Activated naive CD8-positive, alpha-beta T cell (primary cell): ENCODE data around the gene ZNF32.

Experiments used
- H3K27ac Mint-ChIP-seq: one replicate; pipeline ENCODE4 v1.8.0; 2021; ENCODE audit warnings: mixed read lengths
- H3K27me3 Mint-ChIP-seq: one replicate; pipeline ENCODE4 v1.8.0; 2021; ENCODE audit warnings: mixed read lengths
- H3K36me3 Mint-ChIP-seq: one replicate; pipeline ENCODE4 v1.8.0; 2021; ENCODE audit warnings: mixed read lengths
- H3K4me1 Mint-ChIP-seq: one replicate; pipeline ENCODE4 v1.8.0; 2021; ENCODE audit warnings: low read depth, mixed read lengths
- H3K4me3 Mint-ChIP-seq: one replicate; pipeline ENCODE4 v1.8.0; 2021; ENCODE audit warnings: mild to moderate bottlenecking, mixed read lengths
- H3K9me3 Mint-ChIP-seq: one replicate; pipeline ENCODE4 v1.8.0; 2021; ENCODE audit warnings: low read depth, mixed read lengths

Gene ZNF32

GRCh38 chr10:43686414-43686813 lies 37.7 kb upstream of the ZNF32 start:
- Mint-ChIP-seq H3K4me3 (no peak overlapping the region), H3K9me3 (no peaks in the 10 kb centered on the region), H3K27me3 (peaks cover 19% of the 10 kb centered on the region), H3K4me1 (peaks cover 7% of the 10 kb centered on the region), H3K27ac (no peak overlapping the region), H3K36me3 (no peaks in the 10 kb centered on the region)

- Mint-ChIP-seq H3K27ac (no peak overlapping the region), H3K36me3 (no peaks in the 10 kb centered on the region), H3K9me3 (no peaks in the 10 kb centered on the region), H3K4me1 (peaks cover 7% of the 10 kb centered on the region), H3K4me3 (no peak overlapping the region), H3K27me3 (peaks cover 16% of the 10 kb centered on the region)
Observed at GRCh38 chr10:43685744-43686143, 37.1 kb upstream of the ZNF32 start.

- no peaks in the 10 kb centered on the region for H3K36me3 Mint-ChIP-seq
- H3K4me3 Mint-ChIP-seq, result no peak overlapping the region
- H3K27ac Mint-ChIP-seq, result no peak overlapping the region
- no peaks in the 10 kb centered on the region for H3K9me3 Mint-ChIP-seq
- peaks cover 18% of the 10 kb centered on the region for H3K27me3 Mint-ChIP-seq
- H3K4me1 Mint-ChIP-seq, result peaks cover 4% of the 10 kb centered on the region
Observed at GRCh38 chr10:43684292-43684559, 35.5 kb upstream of the ZNF32 start.

- H3K27me3 Mint-ChIP-seq, result peaks cover 20% of the 10 kb centered on the region
- no peaks in the 10 kb centered on the region for H3K36me3 Mint-ChIP-seq
- H3K4me3 Mint-ChIP-seq, result no peak overlapping the region
- no peak overlapping the region for H3K27ac Mint-ChIP-seq
- no peaks in the 10 kb centered on the region for H3K9me3 Mint-ChIP-seq
- H3K4me1 Mint-ChIP-seq, result peaks cover 4% of the 10 kb centered on the region
Observed at GRCh38 chr10:43683451-43684291, 35.0 kb upstream of the ZNF32 start.

- peaks cover 22% of the 10 kb centered on the region for H3K27me3 Mint-ChIP-seq
- no peak overlapping the region for H3K4me3 Mint-ChIP-seq
- no peak overlapping the region for H3K27ac Mint-ChIP-seq
- no peaks in the 10 kb centered on the region for H3K36me3 Mint-ChIP-seq
- no peaks in the 10 kb centered on the region for H3K9me3 Mint-ChIP-seq
- peaks cover 2% of the 10 kb centered on the region for H3K4me1 Mint-ChIP-seq
Observed at GRCh38 chr10:43682956-43683355, 34.3 kb upstream of the ZNF32 start.

- Mint-ChIP-seq H3K36me3 (no peaks in the 10 kb centered on the region), H3K4me3 (no peak overlapping the region), H3K27me3 (peaks cover 22% of the 10 kb centered on the region), H3K27ac (no peak overlapping the region), H3K4me1 (no peaks in the 10 kb centered on the region), H3K9me3 (no peaks in the 10 kb centered on the region)
Observed at GRCh38 chr10:43681721-43682120, 33.0 kb upstream of the ZNF32 start.

- H3K4me1 Mint-ChIP-seq, result no peaks in the 10 kb centered on the region
- no peak overlapping the region for H3K4me3 Mint-ChIP-seq
- H3K9me3 Mint-ChIP-seq, result no peaks in the 10 kb centered on the region
- H3K36me3 Mint-ChIP-seq, result no peaks in the 10 kb centered on the region
- peaks cover 22% of the 10 kb centered on the region for H3K27me3 Mint-ChIP-seq
- no peak overlapping the region for H3K27ac Mint-ChIP-seq
Observed at GRCh38 chr10:43681220-43681619, 32.5 kb upstream of the ZNF32 start.

- peaks cover 22% of the 10 kb centered on the region for H3K27me3 Mint-ChIP-seq
- H3K27ac Mint-ChIP-seq, result no peak overlapping the region
- no peaks in the 10 kb centered on the region for H3K36me3 Mint-ChIP-seq
- H3K4me1 Mint-ChIP-seq, result no peaks in the 10 kb centered on the region
- H3K4me3 Mint-ChIP-seq, result no peak overlapping the region
- no peaks in the 10 kb centered on the region for H3K9me3 Mint-ChIP-seq
Observed at GRCh38 chr10:43680035-43680434, 31.4 kb upstream of the ZNF32 start.

GRCh38 chr10:43679509-43679908 lies 30.8 kb upstream of the ZNF32 start:
- H3K27me3 Mint-ChIP-seq, result peaks cover 22% of the 10 kb centered on the region
- H3K4me3 Mint-ChIP-seq, result no peak overlapping the region
- H3K27ac Mint-ChIP-seq, result no peak overlapping the region
- H3K4me1 Mint-ChIP-seq, result no peaks in the 10 kb centered on the region
- H3K9me3 Mint-ChIP-seq, result no peaks in the 10 kb centered on the region
- no peaks in the 10 kb centered on the region for H3K36me3 Mint-ChIP-seq

GRCh38 chr10:43678654-43679053 lies 30.0 kb upstream of the ZNF32 start:
- Mint-ChIP-seq H3K4me3 (no peak overlapping the region), H3K27me3 (peaks cover 22% of the 10 kb centered on the region), H3K4me1 (no peaks in the 10 kb centered on the region), H3K27ac (no peak overlapping the region), H3K9me3 (no peaks in the 10 kb centered on the region), H3K36me3 (no peaks in the 10 kb centered on the region)

GRCh38 chr10:43676901-43677300 lies 28.2 kb upstream of the ZNF32 start:
- Mint-ChIP-seq H3K27ac (no peak overlapping the region), H3K27me3 (peaks cover 14% of the 10 kb centered on the region), H3K4me1 (no peaks in the 10 kb centered on the region), H3K4me3 (no peak overlapping the region), H3K36me3 (no peaks in the 10 kb centered on the region), H3K9me3 (no peaks in the 10 kb centered on the region)

- Mint-ChIP-seq H3K9me3 (no peaks in the 10 kb centered on the region), H3K4me1 (no peaks in the 10 kb centered on the region), H3K4me3 (no peak overlapping the region), H3K36me3 (no peaks in the 10 kb centered on the region), H3K27ac (no peak overlapping the region), H3K27me3 (peaks cover 14% of the 10 kb centered on the region)
Observed at GRCh38 chr10:43676331-43676730, 27.6 kb upstream of the ZNF32 start.

GRCh38 chr10:43674553-43675210 lies 26.0 kb upstream of the ZNF32 start:
- H3K4me1 Mint-ChIP-seq, result no peaks in the 10 kb centered on the region
- no peaks in the 10 kb centered on the region for H3K36me3 Mint-ChIP-seq
- H3K27ac Mint-ChIP-seq, result no peak overlapping the region
- H3K4me3 Mint-ChIP-seq, result no peak overlapping the region
- peaks cover 16% of the 10 kb centered on the region for H3K27me3 Mint-ChIP-seq
- H3K9me3 Mint-ChIP-seq, result no peaks in the 10 kb centered on the region

GRCh38 chr10:43673471-43673870 lies 24.8 kb upstream of the ZNF32 start:
- Mint-ChIP-seq H3K36me3 (no peaks in the 10 kb centered on the region), H3K4me3 (no peak overlapping the region), H3K9me3 (no peaks in the 10 kb centered on the region), H3K4me1 (no peaks in the 10 kb centered on the region), H3K27ac (no peak overlapping the region), H3K27me3 (peaks cover 19% of the 10 kb centered on the region)

- H3K4me3 Mint-ChIP-seq, result no peak overlapping the region
- no peaks in the 10 kb centered on the region for H3K36me3 Mint-ChIP-seq
- H3K9me3 Mint-ChIP-seq, result no peaks in the 10 kb centered on the region
- peaks cover 18% of the 10 kb centered on the region for H3K27me3 Mint-ChIP-seq
- H3K27ac Mint-ChIP-seq, result no peak overlapping the region
- H3K4me1 Mint-ChIP-seq, result peaks cover 3% of the 10 kb centered on the region
Observed at GRCh38 chr10:43671659-43672531, 23.2 kb upstream of the ZNF32 start.
